Right lung (tissue), 5 donors: Measurements from ENCODE around the gene STX19. TPM values are rescaled to one million over a fixed set of nuclear protein-coding genes. Genes with fewer than 3 reads are reported as not detected.
"Not testable (repeated sequence)": the region's sequence is repeated elsewhere in the genome, so short reads cannot be mapped to it uniquely, and the experiment has no call there.

Experiments
- DNase-seq, 2 donors: peaks; one replicate each; pipeline ENCODE4 v3.0.0-alpha.2; 2013
- polyA plus RNA-seq, 5 donors: library from polyadenylated mRNA; unstranded; fragments of 120-200 nt; gene quantifications; one replicate each; pipeline versions ENCODE4 v1.2.1 to v1.2.3, GENCODE V29; 2013; ENCODE audit warnings: inconsistent platforms in 1 of 5, low replicate concordance in 1 of 5; ENCODE audit not compliant: insufficient read length in 5 of 5, insufficient read depth in 1 of 5

The STX19 gene
- polyA plus RNA-seq, 5 donors, result 3.8 to 10.1 (median 6.4) TPM

- peak; percentile 97 to 98 for DNase-seq
Observed at GRCh38 chr3:93979850-93980676, 48.3 kb downstream of the STX19 start, which contains the start of gene ARL13B. ARL13B (plus strand) TSS chr3:93980155; CDS start chr3:93980424, 269 bp downstream.

- DNase-seq, result peak; percentile 83
Observed at GRCh38 chr3:93973131-93974126, 55.0 kb downstream of the STX19 start, which contains the start of gene PROS1. PROS1 (minus strand) TSS chr3:93973896; CDS start chr3:93973749, 147 bp downstream.

- no peak for DNase-seq
Observed at GRCh38 chr3:93969997-93970396, 58.4 kb downstream of the STX19 start.

- no peak for DNase-seq
Observed at GRCh38 chr3:93969443-93969842, 59.0 kb downstream of the STX19 start.

GRCh38 chr3:93965106-93965505 lies 63.3 kb downstream of the STX19 start:
- not testable (repeated sequence) for DNase-seq

Other genes starting within 250 kb of the STX19 start
- 10 to 100 TPM; 19.6 to 31.0 (median 27.7) TPM for gene PROS1, start 54.7 kb downstream of the STX19 start, polyA plus RNA-seq
- 10 to 100 TPM; 13.1 to 18.3 (median 16.7) TPM for gene ARL13B, start 48.4 kb downstream of the STX19 start, polyA plus RNA-seq
- gene DHFR2, start 34.3 kb upstream of the STX19 start, polyA plus RNA-seq, result 10 to 100 TPM in 4 of 5 donors, 1 to 10 TPM in 1; 7.9 to 11.7 (median 11.1) TPM
- gene NSUN3, start 34.5 kb upstream of the STX19 start, polyA plus RNA-seq, result 10 to 100 TPM; 10.2 to 20.1 (median 18.6) TPM